Measurements from ENCODE around the gene CRYBG3. TPM values are rescaled to one million over a fixed set of nuclear protein-coding genes. Genes with fewer than 3 reads are reported as not detected.

Gene CRYBG3
- total and polyA plus RNA-seq, 3 donors from 2014 or later = 39.7 to 49.8 (median 47.6) TPM

GRCh38 chr3:97823046-97824004 lies 1.5 kb downstream of the CRYBG3 start:
- H3K36me3 ChIP-seq (ENCODE audit: low read depth, missing control alignments) = no peaks in the 10 kb centered on the region
- DNase-seq = peak; percentile 42
- peak overlapping the region; percentile 71 to 92 for H3K4me3 ChIP-seq
- H3K27me3 ChIP-seq = no peaks in the 10 kb centered on the region
- peaks cover 9% of the 10 kb centered on the region for H3K4me1 ChIP-seq
- no peaks in the 10 kb centered on the region for H3K9me3 ChIP-seq
- peak overlapping the region; percentile 16 to 93 for H3K27ac ChIP-seq
- intact Hi-C loops (cut with DNase I; ENCODE audit: low total_unique reads) = no loop called here
- 17 to 20% methylated on average over 17 of the region's 17 CpGs for WGBS, 2 donors
- TF ChIP-seq CTCF (IDR thresholded peaks at IDR 0.05) (no peak), POLR2A (IDR thresholded peaks at IDR 0.05) (no peak)

- no peak for TF ChIP-seq POLR2A (IDR thresholded peaks at IDR 0.05)
- no peak for TF ChIP-seq CTCF (IDR thresholded peaks at IDR 0.05)
- H3K27me3 ChIP-seq = no peaks in the 10 kb centered on the region
- no peak overlapping the region for H3K4me3 ChIP-seq
- no peaks in the 10 kb centered on the region for H3K9me3 ChIP-seq
- peaks cover 9% of the 10 kb centered on the region for H3K4me1 ChIP-seq
- 82 to 95% methylated on average over 1 of the region's 1 CpG for WGBS, 2 donors
- no peaks in the 10 kb centered on the region for H3K36me3 ChIP-seq (ENCODE audit: low read depth, missing control alignments)
- DNase-seq = no peak
- intact Hi-C loops (cut with DNase I; ENCODE audit: low total_unique reads) = no loop called here
- H3K27ac ChIP-seq = peak overlapping the region in 1 of 2 donors; percentile 25
These were observed 3.3 kb downstream of the CRYBG3 start for GRCh38 chr3:97825101-97825500.

GRCh38 chr3:97827741-97828471 lies 6.1 kb downstream of the CRYBG3 start:
- Histone ChIP-seq H3K36me3 (ENCODE audit: low read depth, missing control alignments) (no peaks in the 10 kb centered on the region), H3K9me3 (no peaks in the 10 kb centered on the region), H3K27me3 (no peaks in the 10 kb centered on the region), H3K4me3 (no peak overlapping the region), H3K4me1 (peaks cover 9% of the 10 kb centered on the region), H3K27ac (no peak overlapping the region)
- DNase-seq = no peak
- intact Hi-C loops (cut with DNase I; ENCODE audit: low total_unique reads) = no loop called here
- TF ChIP-seq CTCF (IDR thresholded peaks at IDR 0.05) (no peak), POLR2A (IDR thresholded peaks at IDR 0.05) (no peak)
- WGBS, 2 donors = 73 to 75% methylated on average over 2 of the region's 2 CpGs

DNA sequence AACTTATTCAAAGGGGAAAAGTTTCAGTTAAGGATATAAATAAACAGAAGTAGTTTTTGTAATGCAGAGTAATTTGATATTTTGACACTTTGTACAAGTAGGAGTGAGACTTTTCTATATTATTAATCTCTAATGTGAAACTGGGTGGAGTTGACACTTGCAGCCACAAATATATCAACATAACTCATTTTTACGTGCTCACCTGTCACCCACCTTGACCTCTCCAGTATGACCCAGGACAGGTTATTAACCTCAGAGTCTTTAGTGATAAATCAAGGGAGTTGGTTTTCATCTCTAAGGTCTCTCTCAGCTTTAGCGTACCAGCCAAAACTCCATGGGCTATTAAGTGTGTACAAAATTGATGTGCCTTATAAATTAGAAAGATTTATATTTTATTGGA lies 7.4 kb downstream of the CRYBG3 start:
- Histone ChIP-seq H3K9me3 (no peaks in the 10 kb centered on the region), H3K4me3 (no peak overlapping the region), H3K27me3 (no peaks in the 10 kb centered on the region), H3K36me3 (ENCODE audit: low read depth, missing control alignments) (no peaks in the 10 kb centered on the region), H3K4me1 (peaks cover 3% of the 10 kb centered on the region), H3K27ac (no peak overlapping the region)
- WGBS, 2 donors = 84 to 96% methylated on average over 2 of the region's 2 CpGs
- no peak for DNase-seq
- no peak for TF ChIP-seq CTCF (IDR thresholded peaks at IDR 0.05)
- no peak for TF ChIP-seq POLR2A (IDR thresholded peaks at IDR 0.05)
- intact Hi-C loops (cut with DNase I; ENCODE audit: low total_unique reads) = no loop called here
